ENCODE results near the gene RBMS3. TPM values are rescaled to one million over a fixed set of nuclear protein-coding genes. Genes with fewer than 3 reads are reported as not detected.

Gene RBMS3
- total RNA-seq, 1 donor from 2014 or later, result 65.1 TPM

DNA sequence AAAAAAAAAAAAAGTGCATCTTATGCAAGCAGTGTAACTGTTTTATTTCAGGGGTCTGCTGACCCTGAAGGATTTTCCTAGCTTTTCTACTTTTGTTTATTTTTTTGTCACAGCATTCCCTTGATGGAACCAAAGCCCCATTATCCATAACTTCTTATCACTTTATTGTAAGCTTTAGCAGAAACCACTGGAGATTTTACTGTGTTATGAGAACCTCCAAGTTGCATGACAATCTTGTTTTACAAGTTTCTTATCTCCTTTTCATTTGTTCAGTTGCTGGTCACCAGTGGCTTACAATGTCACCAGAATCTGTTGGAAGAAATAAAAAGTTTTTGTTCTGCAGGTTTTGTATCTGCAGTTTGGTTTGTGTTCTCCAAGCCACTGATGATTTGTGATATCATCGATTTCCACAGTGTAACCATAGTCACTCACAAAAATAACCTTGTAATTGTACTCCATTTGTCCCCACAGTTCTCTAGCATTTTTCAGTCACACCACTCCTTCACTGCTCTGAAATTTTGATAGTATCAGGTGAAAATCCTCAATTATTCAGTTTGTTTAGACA lies 660.0 kb downstream of the RBMS3 start:
- H3K36me3 Mint-ChIP-seq (ENCODE audit: unreplicated experiment), result no peaks in the 10 kb centered on the region
- TF ChIP-seq, protein P1, sequence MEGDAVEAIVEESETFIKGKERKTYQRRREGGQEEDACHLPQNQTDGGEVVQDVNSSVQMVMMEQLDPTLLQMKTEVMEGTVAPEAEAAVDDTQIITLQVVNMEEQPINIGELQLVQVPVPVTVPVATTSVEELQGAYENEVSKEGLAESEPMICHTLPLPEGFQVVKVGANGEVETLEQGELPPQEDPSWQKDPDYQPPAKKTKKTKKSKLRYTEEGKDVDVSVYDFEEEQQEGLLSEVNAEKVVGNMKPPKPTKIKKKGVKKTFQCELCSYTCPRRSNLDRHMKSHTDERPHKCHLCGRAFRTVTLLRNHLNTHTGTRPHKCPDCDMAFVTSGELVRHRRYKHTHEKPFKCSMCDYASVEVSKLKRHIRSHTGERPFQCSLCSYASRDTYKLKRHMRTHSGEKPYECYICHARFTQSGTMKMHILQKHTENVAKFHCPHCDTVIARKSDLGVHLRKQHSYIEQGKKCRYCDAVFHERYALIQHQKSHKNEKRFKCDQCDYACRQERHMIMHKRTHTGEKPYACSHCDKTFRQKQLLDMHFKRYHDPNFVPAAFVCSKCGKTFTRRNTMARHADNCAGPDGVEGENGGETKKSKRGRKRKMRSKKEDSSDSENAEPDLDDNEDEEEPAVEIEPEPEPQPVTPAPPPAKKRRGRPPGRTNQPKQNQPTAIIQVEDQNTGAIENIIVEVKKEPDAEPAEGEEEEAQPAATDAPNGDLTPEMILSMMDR (IDR thresholded peaks at IDR 0.05; ENCODE audit: partially characterized antibody, unreplicated experiment), result no peak
- H3K27me3 Mint-ChIP-seq (ENCODE audit: unreplicated experiment), result no peaks in the 10 kb centered on the region
- no peak overlapping the region for H3K4me3 Mint-ChIP-seq (ENCODE audit: unreplicated experiment)
- peaks cover 3% of the 10 kb centered on the region for H3K4me1 Mint-ChIP-seq (ENCODE audit: low read depth, unreplicated experiment)
- no peaks in the 10 kb centered on the region for H3K9me3 Mint-ChIP-seq (ENCODE audit: unreplicated experiment)
- no peak for DNase-seq
- no peak overlapping the region for H3K27ac Mint-ChIP-seq (ENCODE audit: unreplicated experiment)

DNA sequence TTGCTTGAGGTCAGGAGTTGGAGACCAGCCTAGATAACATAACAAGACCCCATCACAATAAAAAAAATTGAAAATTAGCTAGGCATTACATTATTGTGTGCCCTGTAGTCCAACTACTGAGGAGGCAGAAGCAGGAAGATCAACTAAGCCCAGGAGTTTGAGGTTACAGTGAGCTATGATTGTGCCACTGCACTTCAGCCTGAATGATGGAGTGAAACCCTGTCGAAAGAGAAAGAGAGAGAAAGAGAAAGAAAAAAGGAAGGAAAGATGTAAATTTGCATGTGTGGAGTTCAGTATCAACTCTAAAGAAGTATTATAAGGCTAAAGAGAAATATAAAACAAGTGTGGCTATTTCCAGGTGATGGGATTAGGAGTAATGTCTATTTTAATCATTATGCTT lies 661.4 kb downstream of the RBMS3 start:
- TF ChIP-seq, protein P1 (IDR thresholded peaks at IDR 0.05; ENCODE audit: partially characterized antibody, unreplicated experiment), result no peak
- H3K9me3 Mint-ChIP-seq (ENCODE audit: unreplicated experiment), result no peaks in the 10 kb centered on the region
- H3K4me1 Mint-ChIP-seq (ENCODE audit: low read depth, unreplicated experiment), result peaks cover 3% of the 10 kb centered on the region
- no peak for DNase-seq
- H3K4me3 Mint-ChIP-seq (ENCODE audit: unreplicated experiment), result no peak overlapping the region
- no peak overlapping the region for H3K27ac Mint-ChIP-seq (ENCODE audit: unreplicated experiment)
- no peaks in the 10 kb centered on the region for H3K27me3 Mint-ChIP-seq (ENCODE audit: unreplicated experiment)
- no peaks in the 10 kb centered on the region for H3K36me3 Mint-ChIP-seq (ENCODE audit: unreplicated experiment)

DNA sequence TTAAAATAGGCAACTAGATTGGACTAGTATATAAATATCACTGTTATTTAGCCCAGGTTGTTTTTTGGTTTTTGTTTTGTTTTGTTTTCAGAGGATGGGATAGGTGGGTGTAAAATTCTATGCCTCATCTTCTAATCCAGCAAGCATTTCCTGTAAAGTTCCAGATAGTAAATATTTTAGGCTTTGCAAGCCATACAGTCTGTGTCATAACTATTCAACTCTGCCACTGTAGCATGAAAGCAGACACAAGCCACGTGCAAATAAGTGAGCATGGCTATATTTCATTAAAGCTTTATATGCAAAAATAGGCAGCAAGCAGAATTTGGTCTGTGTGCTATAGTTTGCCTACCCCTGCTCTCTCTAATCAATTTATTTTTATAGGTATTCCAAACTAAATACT lies 668.3 kb downstream of the RBMS3 start:
- Mint-ChIP-seq H3K4me1 (ENCODE audit: low read depth, unreplicated experiment) (peaks cover under 1% of the 10 kb centered on the region), H3K36me3 (ENCODE audit: unreplicated experiment) (no peaks in the 10 kb centered on the region), H3K27me3 (ENCODE audit: unreplicated experiment) (no peaks in the 10 kb centered on the region), H3K27ac (ENCODE audit: unreplicated experiment) (no peak overlapping the region), H3K9me3 (ENCODE audit: unreplicated experiment) (no peaks in the 10 kb centered on the region), H3K4me3 (ENCODE audit: unreplicated experiment) (no peak overlapping the region)
- TF ChIP-seq, protein P1 (IDR thresholded peaks at IDR 0.05; ENCODE audit: partially characterized antibody, unreplicated experiment), result no peak
- no peak for DNase-seq

DNA sequence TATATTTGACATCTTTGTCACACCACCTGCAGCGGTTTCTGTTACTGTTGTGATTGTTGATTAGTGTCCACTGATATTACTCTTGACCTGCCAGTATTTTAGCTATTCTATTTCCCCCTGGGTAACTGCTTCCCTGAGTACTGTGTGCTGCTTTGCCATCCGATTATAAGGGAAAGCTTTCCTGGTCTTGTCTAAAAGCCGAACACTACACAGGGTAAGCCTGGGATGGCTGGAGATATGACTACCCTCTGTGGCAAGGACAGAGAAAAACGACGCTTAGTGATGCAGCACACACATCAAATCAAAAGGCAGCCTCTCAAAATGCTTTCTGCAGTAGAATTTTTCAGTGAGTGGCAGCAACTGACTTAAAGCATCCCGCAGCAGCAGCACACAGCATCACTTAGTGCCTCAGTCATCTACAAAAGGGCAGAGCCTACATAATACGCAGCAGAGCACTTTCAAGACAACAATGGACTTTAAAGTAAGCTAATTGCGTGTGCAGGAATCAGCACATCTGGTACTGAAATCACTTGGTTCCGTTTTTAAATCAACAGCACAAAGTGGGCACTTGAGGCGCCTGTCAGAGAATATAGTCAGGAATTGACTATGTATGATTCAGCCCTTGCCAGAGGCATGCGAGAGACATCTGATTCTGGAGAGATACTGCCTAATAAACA lies 669.2 kb downstream of the RBMS3 start:
- H3K27me3 Mint-ChIP-seq (ENCODE audit: unreplicated experiment), result no peaks in the 10 kb centered on the region
- no peaks in the 10 kb centered on the region for H3K4me1 Mint-ChIP-seq (ENCODE audit: low read depth, unreplicated experiment)
- no peak overlapping the region for H3K4me3 Mint-ChIP-seq (ENCODE audit: unreplicated experiment)
- TF ChIP-seq, protein P1 (IDR thresholded peaks at IDR 0.05; ENCODE audit: partially characterized antibody, unreplicated experiment), result no peak
- no peaks in the 10 kb centered on the region for H3K9me3 Mint-ChIP-seq (ENCODE audit: unreplicated experiment)
- H3K27ac Mint-ChIP-seq (ENCODE audit: unreplicated experiment), result no peak overlapping the region
- H3K36me3 Mint-ChIP-seq (ENCODE audit: unreplicated experiment), result no peaks in the 10 kb centered on the region
- no peak for DNase-seq

DNA sequence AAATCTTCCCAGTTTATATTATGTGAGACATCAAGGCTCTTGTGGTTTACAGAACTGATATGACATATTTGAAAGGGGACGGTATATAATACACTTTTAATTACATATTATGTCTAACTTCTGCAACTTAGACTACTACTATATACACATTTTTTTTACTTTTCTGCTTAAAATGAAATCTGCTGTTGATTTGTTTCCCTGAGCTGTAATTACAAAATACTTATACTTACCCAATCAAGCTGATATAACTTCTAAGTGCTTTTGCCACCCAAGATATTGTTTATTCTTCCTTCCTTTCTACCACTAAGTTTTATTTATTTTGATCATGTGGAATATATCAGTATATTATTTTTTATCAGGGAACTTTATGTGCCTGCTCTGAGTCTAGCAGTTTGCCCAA lies 671.6 kb downstream of the RBMS3 start:
- Mint-ChIP-seq H3K27ac (ENCODE audit: unreplicated experiment) (no peak overlapping the region), H3K9me3 (ENCODE audit: unreplicated experiment) (no peaks in the 10 kb centered on the region), H3K27me3 (ENCODE audit: unreplicated experiment) (no peaks in the 10 kb centered on the region), H3K36me3 (ENCODE audit: unreplicated experiment) (no peaks in the 10 kb centered on the region), H3K4me1 (ENCODE audit: low read depth, unreplicated experiment) (no peaks in the 10 kb centered on the region), H3K4me3 (ENCODE audit: unreplicated experiment) (no peak overlapping the region)
- no peak for DNase-seq
- TF ChIP-seq, protein P1 (IDR thresholded peaks at IDR 0.05; ENCODE audit: partially characterized antibody, unreplicated experiment), result no peak
